ENCODE data around the gene GBP3. TPM values are rescaled to one million over a fixed set of nuclear protein-coding genes. Genes with fewer than 3 reads are reported as not detected.
"Not testable (repeated sequence)": the region's sequence is repeated elsewhere in the genome, so short reads cannot be mapped to it uniquely, and the experiment has no call there.

GBP3 gene
- total and polyA plus RNA-seq, 2 experiments from 2014 or later = 0.09 TPM; not detected in 1

DNA sequence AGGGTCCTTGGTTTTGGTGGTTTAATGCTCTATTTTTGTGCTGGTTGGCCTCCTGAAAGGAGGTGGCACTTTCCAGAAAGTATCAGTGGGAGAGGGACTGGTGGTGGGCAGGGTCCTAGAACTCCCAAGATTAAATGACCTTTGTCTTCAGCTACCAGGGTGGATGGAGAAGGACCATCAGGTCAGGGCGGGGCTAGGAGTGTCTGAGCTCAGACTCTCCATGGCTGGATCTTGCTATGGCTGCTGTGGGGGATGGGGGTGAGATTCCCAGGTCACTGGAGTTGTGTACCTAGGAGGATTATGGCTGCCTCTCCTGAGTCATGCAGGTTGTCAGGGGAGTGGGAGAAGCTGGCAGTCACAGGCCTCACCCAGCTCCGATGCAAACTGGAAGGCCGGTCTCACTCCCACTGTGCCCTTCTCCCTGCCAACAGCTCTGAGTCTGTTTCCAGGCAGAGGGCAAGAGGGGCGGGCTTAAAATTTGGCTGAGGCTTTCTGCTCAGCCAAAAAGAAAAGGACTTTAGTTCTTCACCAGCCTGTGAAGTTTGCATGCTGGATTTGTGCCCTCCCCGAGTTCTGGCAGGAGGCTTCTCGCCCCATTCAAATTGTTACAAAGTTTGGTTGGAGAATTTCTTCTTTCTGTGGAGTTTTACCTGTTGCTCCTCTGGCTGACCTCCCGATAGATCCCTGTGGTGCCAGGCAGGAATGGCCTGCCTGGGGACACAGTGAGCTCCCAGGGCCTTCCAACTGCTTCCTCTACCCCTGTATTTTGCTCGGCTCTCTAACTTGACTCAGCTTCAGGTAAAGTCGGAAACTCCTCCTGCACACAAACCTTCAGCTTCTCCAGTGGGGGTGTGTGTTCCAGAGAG is 17.1 kb downstream of the GBP3 start:
- H3K36me3 ChIP-seq = no peaks in the 10 kb centered on the region
- H3K27me3 ChIP-seq = no peaks in the 10 kb centered on the region
- H3K4me3 ChIP-seq = no peak overlapping the region
- no peak for TF ChIP-seq CTCF (IDR thresholded peaks at IDR 0.05; ENCODE audit: low read depth, low read length)
- no peak overlapping the region for H3K27ac ChIP-seq
- no peaks in the 10 kb centered on the region for H3K9me3 ChIP-seq (ENCODE audit: low read depth)
- H3K4me1 ChIP-seq (ENCODE audit: low read depth) = peaks cover 8% of the 10 kb centered on the region
- no peak for DNase-seq (ENCODE audit: low read depth in 1 of 2, low spot score in 1 of 2)

DNA sequence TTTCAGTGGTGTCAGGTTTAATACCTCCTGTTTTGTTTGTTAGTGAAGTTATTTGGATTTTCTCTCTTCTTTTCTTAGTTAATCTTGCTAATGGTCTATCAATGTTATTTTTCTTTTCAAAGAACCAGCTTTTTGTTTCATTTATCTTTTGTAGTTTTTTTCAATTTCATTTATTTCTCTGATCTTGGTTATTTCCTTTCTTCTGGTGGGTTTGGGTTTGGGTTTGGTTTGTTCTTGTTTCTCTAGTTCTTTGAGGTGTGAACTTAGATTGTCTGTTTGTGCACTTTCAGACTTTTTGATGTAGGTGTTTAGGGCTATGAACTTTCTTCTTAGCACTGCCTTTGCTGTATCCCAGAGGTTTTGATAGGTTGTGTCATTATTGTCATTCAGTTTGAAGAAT is 20.5 kb downstream of the GBP3 start:
- H3K4me3 ChIP-seq; H3K27me3 ChIP-seq; H3K36me3 ChIP-seq; H3K9me3 ChIP-seq (ENCODE audit: low read depth); H3K27ac ChIP-seq; DNase-seq (ENCODE audit: low read depth in 1 of 2, low spot score in 1 of 2); H3K4me1 ChIP-seq (ENCODE audit: low read depth): not testable (repeated sequence)

- no peaks in the 10 kb centered on the region for H3K36me3 ChIP-seq
- peaks cover 8% of the 10 kb centered on the region for H3K4me1 ChIP-seq (ENCODE audit: low read depth)
- no peaks in the 10 kb centered on the region for H3K9me3 ChIP-seq (ENCODE audit: low read depth)
- H3K4me3 ChIP-seq = no peak overlapping the region
- H3K27me3 ChIP-seq = no peaks in the 10 kb centered on the region
- H3K27ac ChIP-seq = no peak overlapping the region
- no peak for DNase-seq (ENCODE audit: low read depth in 1 of 2, low spot score in 1 of 2)
- TF ChIP-seq CTCF (IDR thresholded peaks at IDR 0.05; ENCODE audit: low read depth, low read length) = no peak
Observed at GRCh38 chr1:89001510-89001909, 21.2 kb downstream of the GBP3 start.

DNA sequence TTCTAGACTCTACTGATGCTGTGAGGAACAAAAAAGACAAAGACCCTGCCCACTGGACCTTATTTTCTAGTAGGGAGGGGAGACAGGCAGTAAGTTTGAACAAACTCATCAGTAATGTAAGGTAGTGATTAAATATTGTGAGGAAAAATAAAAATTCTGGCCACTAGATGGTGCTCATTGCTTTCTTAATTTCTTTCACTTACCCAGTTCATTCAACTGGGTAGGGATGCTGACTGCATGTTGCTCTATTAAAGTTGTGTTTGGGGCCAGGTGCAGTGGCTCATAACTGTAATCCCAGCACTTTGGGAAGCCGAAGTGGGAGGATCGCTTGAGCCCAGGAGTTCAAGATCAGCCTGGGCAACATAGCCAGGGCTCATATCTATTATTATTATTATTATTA is 23.9 kb downstream of the GBP3 start:
- TF ChIP-seq CTCF (IDR thresholded peaks at IDR 0.05; ENCODE audit: low read depth, low read length) = peak; percentile 21
- DNase-seq (ENCODE audit: low read depth in 1 of 2, low spot score in 1 of 2) = peak; percentile 77 to 81
- no peaks in the 10 kb centered on the region for H3K9me3 ChIP-seq (ENCODE audit: low read depth)

GRCh38 chr1:88990426-88990825 is 32.2 kb downstream of the GBP3 start:
- no peak for DNase-seq (ENCODE audit: low read depth in 1 of 2, low spot score in 1 of 2)
- Histone ChIP-seq H3K36me3 (no peaks in the 10 kb centered on the region), H3K27ac (no peak overlapping the region), H3K9me3 (ENCODE audit: low read depth) (no peaks in the 10 kb centered on the region), H3K4me3 (no peak overlapping the region), H3K27me3 (no peaks in the 10 kb centered on the region), H3K4me1 (ENCODE audit: low read depth) (peaks cover 24% of the 10 kb centered on the region)
- TF ChIP-seq CTCF (IDR thresholded peaks at IDR 0.05; ENCODE audit: low read depth, low read length) = no peak

More for the DNA sequence above, 23.9 kb downstream of the GBP3 start:
- no peaks in the 10 kb centered on the region for H3K27me3 ChIP-seq
- no peak overlapping the region for H3K27ac ChIP-seq
- peaks cover 9% of the 10 kb centered on the region for H3K4me1 ChIP-seq (ENCODE audit: low read depth)
- no peak overlapping the region for H3K4me3 ChIP-seq
- H3K36me3 ChIP-seq = no peaks in the 10 kb centered on the region

DNA sequence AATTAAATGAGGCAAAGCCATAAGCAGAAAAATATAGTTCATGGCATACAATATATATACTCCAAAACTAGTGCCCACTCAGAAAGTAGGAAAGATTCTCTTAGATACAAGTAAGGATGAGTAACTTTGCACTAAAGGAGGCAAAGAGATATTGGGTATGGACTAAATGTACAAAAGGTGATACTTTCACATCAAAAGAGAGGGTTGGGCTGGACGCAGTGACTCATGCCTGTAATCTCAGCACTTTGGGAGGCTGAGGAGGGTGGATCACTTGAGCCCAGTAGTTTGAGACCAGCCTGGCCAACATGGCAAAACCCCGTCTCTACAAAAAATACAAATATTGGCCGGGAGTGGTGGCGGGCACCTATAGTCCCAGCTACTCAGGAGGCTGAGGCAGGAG is 37.0 kb downstream of the GBP3 start:
- Histone ChIP-seq H3K36me3 (no peaks in the 10 kb centered on the region), H3K9me3 (ENCODE audit: low read depth) (no peaks in the 10 kb centered on the region), H3K27ac (peak overlapping the region; percentile 80), H3K4me3 (no peak overlapping the region), H3K4me1 (ENCODE audit: low read depth) (peaks cover 20% of the 10 kb centered on the region), H3K27me3 (no peaks in the 10 kb centered on the region)
- no peak for TF ChIP-seq CTCF (IDR thresholded peaks at IDR 0.05; ENCODE audit: low read depth, low read length)
- DNase-seq (ENCODE audit: low read depth in 1 of 2, low spot score in 1 of 2) = no peak
